Astrocyte (in vitro differentiated cells and primary cell): Measurements from ENCODE around the gene SMARCB1. TPM values are rescaled to one million over a fixed set of nuclear protein-coding genes. Genes with fewer than 3 reads are reported as not detected.

Experiments
- DNase-seq: peaks from one replicate; pipeline ENCODE4 v3.0.0-alpha.2; 2010; ENCODE audit warnings: low read depth
- FAIRE-seq: peaks from 2 replicates; lab custom pipeline; 2011; peaks lifted over from hg19 to GRCh38; lab: Jason Lieb, UNC
- H2AFZ ChIP-seq: 2 replicates; pipeline ENCODE4 v1.6.0; 2012; ENCODE audit warnings: low read depth, low read length, inconsistent platforms
- H3K27ac ChIP-seq: 2 replicates; pipeline ENCODE4 v1.5.1; 2011; ENCODE audit warnings: low read depth, low read length, inconsistent platforms
- H3K27me3 ChIP-seq: 2 replicates; pipeline ENCODE4 v1.6.0; 2011; ENCODE audit warnings: low read length, inconsistent platforms; ENCODE audit not compliant: insufficient read depth
- H3K36me3 ChIP-seq: 2 replicates; pipeline ENCODE4 v1.5.1; 2011; ENCODE audit warnings: low read length, inconsistent platforms; ENCODE audit not compliant: insufficient read depth
- H3K4me1 ChIP-seq: 2 replicates; pipeline ENCODE4 v1.5.1; 2011; ENCODE audit warnings: low read length, inconsistent platforms; ENCODE audit not compliant: insufficient read depth
- H3K4me2 ChIP-seq: 2 replicates; pipeline ENCODE4 v1.6.0; 2012; ENCODE audit warnings: low read length, inconsistent platforms
- H3K4me3 ChIP-seq: 2 replicates; pipeline ENCODE4 v1.5.1; 2011; ENCODE audit warnings: low read depth, mild to moderate bottlenecking, low read length, inconsistent platforms; ENCODE audit not compliant: insufficient read depth
- H3K79me2 ChIP-seq: 2 replicates; pipeline ENCODE4 v1.6.0; 2012; ENCODE audit warnings: mild to moderate bottlenecking, low read length, inconsistent platforms; ENCODE audit not compliant: insufficient read depth
- H3K9ac ChIP-seq: 2 replicates; pipeline ENCODE4 v1.6.0; 2012; ENCODE audit warnings: mild to moderate bottlenecking, low read length, inconsistent platforms
- H3K9me3 ChIP-seq: 2 replicates; pipeline ENCODE4 v1.5.1; 2012; ENCODE audit warnings: low read depth, mild to moderate bottlenecking, low read length, inconsistent platforms; ENCODE audit not compliant: insufficient read depth
- H4K20me1 ChIP-seq: 2 replicates; pipeline ENCODE4 v1.6.0; 2012; ENCODE audit warnings: low read length, inconsistent platforms; ENCODE audit not compliant: insufficient read depth
- H3K27ac Mint-ChIP-seq: one replicate; pipeline ENCODE4 v1.8.0; 2021; ENCODE audit warnings: mild to moderate bottlenecking, mixed read lengths; ENCODE audit not compliant: unreplicated experiment
- H3K27me3 Mint-ChIP-seq: one replicate; pipeline ENCODE4 v1.8.0; 2021; ENCODE audit warnings: low read depth, mixed read lengths; ENCODE audit not compliant: unreplicated experiment
- H3K36me3 Mint-ChIP-seq: one replicate; pipeline ENCODE4 v1.8.0; 2021; ENCODE audit warnings: low read depth, mixed read lengths; ENCODE audit not compliant: unreplicated experiment
- H3K4me1 Mint-ChIP-seq: one replicate; pipeline ENCODE4 v1.8.0; 2021; ENCODE audit warnings: low read depth, mixed read lengths; ENCODE audit not compliant: unreplicated experiment
- H3K4me3 Mint-ChIP-seq: one replicate; pipeline ENCODE4 v1.8.0; 2021; ENCODE audit warnings: mild to moderate bottlenecking, moderate library complexity, mixed read lengths; ENCODE audit not compliant: unreplicated experiment
- H3K9me3 Mint-ChIP-seq: one replicate; pipeline ENCODE4 v1.8.0; 2021; ENCODE audit warnings: mild to moderate bottlenecking, mixed read lengths; ENCODE audit not compliant: unreplicated experiment
- EZH2 ChIP-seq: IDR thresholded peaks from 2 replicates; pipeline ENCODE4 v1.6.1; 2012; ENCODE audit warnings: mild to moderate bottlenecking, low read length, inconsistent platforms; ENCODE audit not compliant: insufficient read depth
- total RNA-seq: library from RNA; stranded (reverse); gene quantifications from 2 replicates; pipeline ENCODE4 v1.2.1, GENCODE V29; 2021
- TF ChIP-seq, protein P1 (sequence below): IDR thresholded peaks from 2 replicates; pipeline ENCODE4 v1.5.1; 2011; ENCODE audit warnings: low read depth, mild to moderate bottlenecking, inconsistent platforms, low read length, moderate library complexity; ENCODE audit not compliant: insufficient read depth

Gene SMARCB1
- total RNA-seq, 1 donor from 2014 or later, result 91.3 TPM

DNA sequence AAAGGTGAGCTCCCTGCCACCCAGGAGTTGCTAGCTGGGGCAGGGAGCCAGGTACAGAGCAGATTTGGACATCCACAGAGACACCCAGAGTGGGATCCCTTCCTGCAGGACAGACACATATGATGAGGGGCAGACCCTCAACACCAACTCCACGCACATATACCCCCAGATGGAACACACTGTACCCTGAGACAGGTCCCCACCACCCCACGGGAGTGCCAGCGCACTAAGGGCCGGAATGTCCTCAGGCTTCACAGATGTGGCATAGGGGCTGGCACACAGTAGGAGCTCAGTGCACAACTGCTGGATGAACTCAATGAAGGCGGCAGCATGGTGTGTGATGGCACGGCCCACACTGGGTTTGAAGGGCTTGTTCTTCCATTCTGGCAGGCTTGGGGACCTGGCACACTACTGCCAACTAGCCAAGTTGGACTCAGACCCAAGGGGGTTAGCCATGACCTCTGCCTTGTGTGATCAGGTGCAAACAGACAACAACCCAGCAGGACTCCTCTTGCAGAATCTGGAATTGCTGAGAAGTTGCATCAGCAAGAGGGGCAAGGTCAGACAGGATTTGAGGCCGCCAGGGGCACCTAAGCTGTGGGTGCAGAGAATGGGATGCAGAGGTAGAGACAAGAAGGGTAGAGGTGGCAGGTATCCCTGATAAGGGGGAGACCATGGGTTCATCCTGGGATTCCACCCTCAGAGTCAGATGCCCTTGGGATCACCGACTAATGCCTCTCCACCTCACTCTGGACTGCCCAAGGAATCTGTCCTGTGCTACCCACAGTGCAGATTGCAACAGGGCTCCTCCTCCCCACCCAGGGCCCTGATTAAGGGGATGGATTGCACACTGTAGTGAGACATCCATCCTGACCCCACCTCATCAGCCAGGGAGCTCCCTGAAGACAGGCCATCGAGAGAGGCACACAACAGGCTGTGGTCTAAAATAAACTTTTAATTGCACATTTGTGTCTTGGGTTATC lies 21.6 kb upstream of the SMARCB1 start:
- no peak for FAIRE-seq

DNA sequence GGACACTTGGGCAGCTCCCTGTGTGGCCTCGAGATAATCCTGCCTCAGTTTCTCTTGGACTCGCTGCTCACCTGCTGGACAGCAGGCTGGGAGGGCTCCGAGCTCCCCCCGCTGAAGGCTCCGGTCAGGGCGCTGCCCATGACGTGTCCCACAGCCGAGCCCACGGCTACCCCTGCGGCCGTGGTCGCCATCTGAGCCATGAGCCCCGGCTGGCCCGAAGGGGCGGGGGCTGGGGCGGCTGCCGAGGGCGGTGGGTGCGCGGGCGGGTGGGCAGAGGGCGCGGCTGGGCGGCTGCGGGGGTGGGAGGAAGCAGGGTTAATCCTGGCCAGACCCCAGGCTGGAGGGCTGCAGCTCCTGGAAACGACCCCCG lies 19.5 kb upstream of the SMARCB1 start:
- Histone ChIP-seq H3K4me1 (peaks cover 17% of the 10 kb centered on the region), H3K4me2 (peak overlapping the region; percentile 100), H3K9ac (peak overlapping the region; percentile 81), H3K79me2 (no peaks in the 10 kb centered on the region), H4K20me1 (peaks cover 5% of the 10 kb centered on the region), H3K4me3 (peak overlapping the region; percentile 72), H2AFZ (peak overlapping the region; percentile 99), H3K27me3 (no peaks in the 10 kb centered on the region), H3K36me3 (no peaks in the 10 kb centered on the region), H3K27ac (no peak overlapping the region), H3K9me3 (no peaks in the 10 kb centered on the region)
- TF ChIP-seq EZH2, result no peak
- TF ChIP-seq, protein P1, sequence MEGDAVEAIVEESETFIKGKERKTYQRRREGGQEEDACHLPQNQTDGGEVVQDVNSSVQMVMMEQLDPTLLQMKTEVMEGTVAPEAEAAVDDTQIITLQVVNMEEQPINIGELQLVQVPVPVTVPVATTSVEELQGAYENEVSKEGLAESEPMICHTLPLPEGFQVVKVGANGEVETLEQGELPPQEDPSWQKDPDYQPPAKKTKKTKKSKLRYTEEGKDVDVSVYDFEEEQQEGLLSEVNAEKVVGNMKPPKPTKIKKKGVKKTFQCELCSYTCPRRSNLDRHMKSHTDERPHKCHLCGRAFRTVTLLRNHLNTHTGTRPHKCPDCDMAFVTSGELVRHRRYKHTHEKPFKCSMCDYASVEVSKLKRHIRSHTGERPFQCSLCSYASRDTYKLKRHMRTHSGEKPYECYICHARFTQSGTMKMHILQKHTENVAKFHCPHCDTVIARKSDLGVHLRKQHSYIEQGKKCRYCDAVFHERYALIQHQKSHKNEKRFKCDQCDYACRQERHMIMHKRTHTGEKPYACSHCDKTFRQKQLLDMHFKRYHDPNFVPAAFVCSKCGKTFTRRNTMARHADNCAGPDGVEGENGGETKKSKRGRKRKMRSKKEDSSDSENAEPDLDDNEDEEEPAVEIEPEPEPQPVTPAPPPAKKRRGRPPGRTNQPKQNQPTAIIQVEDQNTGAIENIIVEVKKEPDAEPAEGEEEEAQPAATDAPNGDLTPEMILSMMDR, result no peak
- peak overlapping the region; percentile 69 for H3K4me3 Mint-ChIP-seq
- no peak overlapping the region for H3K27ac Mint-ChIP-seq
- no peak for FAIRE-seq
- H3K9me3 Mint-ChIP-seq, result no peaks in the 10 kb centered on the region
- peaks cover 6% of the 10 kb centered on the region for H3K4me1 Mint-ChIP-seq
- no peak for DNase-seq
- no peaks in the 10 kb centered on the region for H3K36me3 Mint-ChIP-seq
- no peaks in the 10 kb centered on the region for H3K27me3 Mint-ChIP-seq

More for the DNA sequence above, 21.6 kb upstream of the SMARCB1 start:
- Mint-ChIP-seq H3K9me3 (no peaks in the 10 kb centered on the region), H3K27ac (no peak overlapping the region), H3K4me3 (no peak overlapping the region), H3K27me3 (no peaks in the 10 kb centered on the region), H3K36me3 (no peaks in the 10 kb centered on the region), H3K4me1 (peaks cover 5% of the 10 kb centered on the region)
- DNase-seq, result no peak
- H3K36me3 ChIP-seq, result no peaks in the 10 kb centered on the region
- no peak overlapping the region for H3K9ac ChIP-seq
- H2AFZ ChIP-seq, result no peak overlapping the region
- no peaks in the 10 kb centered on the region for H3K79me2 ChIP-seq
- no peak for TF ChIP-seq EZH2
- TF ChIP-seq, protein P1, result no peak
- no peak overlapping the region for H3K27ac ChIP-seq
- no peak overlapping the region for H3K4me2 ChIP-seq
- peaks cover 17% of the 10 kb centered on the region for H3K4me1 ChIP-seq
- H3K27me3 ChIP-seq, result no peaks in the 10 kb centered on the region
- no peaks in the 10 kb centered on the region for H3K9me3 ChIP-seq
- no peak overlapping the region for H3K4me3 ChIP-seq
- peaks cover 5% of the 10 kb centered on the region for H4K20me1 ChIP-seq
